ENCODE measurements around the gene ZNF407. TPM values are rescaled to one million over a fixed set of nuclear protein-coding genes. Genes with fewer than 3 reads are reported as not detected.

The ZNF407 gene
- total RNA-seq, 1 donor from 2014 or later: 7.0 TPM

DNA sequence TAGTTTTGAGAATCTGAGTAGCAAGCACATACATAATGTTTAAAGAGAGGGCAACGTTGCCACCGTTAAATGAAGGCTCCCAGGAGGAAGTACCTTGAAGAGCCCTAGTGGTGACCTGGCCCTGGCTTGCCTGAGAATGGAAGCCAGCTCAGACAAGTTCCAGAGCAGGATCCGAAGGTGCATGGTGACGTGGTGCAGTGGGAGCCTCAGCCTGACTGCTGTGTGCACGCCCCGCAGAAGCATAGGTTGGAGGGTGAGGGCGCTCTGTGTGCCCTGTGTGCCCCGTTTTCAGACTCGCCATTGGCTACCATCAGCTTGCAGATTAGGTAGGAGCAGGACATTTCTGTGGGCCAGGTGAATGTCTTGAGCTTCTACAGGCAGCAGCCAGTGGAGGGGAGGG is 68.2 kb downstream of the ZNF407 start:
- no peak for DNase-seq (ENCODE audit: low read depth)

DNA sequence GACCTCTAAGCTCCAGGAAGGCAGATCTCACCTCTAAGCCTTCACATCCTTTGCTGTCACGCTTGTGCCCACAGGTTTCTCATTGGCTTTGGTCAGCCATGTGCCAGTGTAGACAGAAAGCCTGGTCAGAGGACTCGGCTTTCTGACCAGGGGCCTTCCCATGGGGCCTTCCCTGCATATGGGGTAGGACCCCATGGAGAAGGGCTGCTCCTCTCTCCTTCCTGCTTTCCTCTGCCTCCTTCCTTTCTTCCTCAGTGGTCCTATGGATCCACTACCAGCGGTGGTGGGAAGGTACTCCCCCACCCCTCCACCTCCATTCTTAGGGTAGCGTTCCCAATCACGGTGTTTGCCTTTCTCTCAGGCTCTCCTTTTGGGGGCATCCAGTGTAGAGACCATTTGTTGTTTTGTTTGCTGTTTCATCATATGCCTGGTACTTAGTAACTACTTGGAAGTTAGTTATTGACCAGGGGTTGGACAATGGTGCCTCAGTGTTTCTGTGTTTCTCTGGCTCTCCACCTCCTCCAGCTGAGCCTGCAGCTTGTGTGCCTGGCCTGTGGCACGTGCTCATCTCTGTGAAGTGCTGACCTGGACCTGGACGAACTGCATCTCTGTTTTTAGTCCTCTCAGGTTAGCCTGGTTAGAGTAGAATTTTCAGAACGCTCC is 71.6 kb downstream of the ZNF407 start:
- DNase-seq (ENCODE audit: low read depth): no peak

DNA sequence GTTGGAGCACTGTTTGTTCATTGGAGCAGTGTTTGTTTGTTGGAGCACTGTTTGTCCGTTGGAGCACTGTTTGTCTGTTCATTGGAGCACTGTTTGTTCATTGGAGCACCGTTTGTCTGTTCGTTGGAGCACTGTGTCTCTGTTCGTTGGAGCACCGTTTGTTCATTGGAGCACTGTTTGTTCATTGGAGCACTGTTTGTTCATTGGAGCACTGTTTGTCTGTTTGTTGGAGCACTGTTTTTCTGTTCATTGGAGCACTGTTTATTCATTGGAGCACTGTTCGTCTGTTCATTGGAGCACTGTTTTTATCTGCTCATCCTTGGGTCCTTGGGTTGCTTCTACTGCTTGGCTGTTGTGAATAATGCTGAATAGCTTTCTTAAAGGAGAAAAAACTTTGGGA is 74.7 kb downstream of the ZNF407 start:
- DNase-seq (ENCODE audit: low read depth): no peak

DNA sequence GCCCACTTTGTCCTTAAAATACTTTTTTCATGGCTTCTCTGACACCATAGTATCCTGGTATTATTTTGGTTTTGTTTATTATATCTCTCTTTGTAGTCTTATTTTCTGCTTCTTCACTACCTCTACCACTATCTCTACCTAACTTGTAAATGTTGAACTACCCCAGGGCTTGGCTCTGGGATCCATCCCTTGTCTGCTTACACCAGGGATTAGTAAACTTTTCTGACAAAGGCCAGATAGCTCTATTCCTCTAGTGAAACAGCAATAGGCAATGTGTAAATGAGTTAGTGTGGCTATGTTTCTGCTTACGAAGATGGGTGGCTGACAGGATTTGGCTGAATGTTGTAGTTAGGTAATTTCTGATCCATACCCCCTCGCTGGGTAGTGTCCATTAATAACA is 76.8 kb downstream of the ZNF407 start:
- no peak for DNase-seq (ENCODE audit: low read depth)

DNA sequence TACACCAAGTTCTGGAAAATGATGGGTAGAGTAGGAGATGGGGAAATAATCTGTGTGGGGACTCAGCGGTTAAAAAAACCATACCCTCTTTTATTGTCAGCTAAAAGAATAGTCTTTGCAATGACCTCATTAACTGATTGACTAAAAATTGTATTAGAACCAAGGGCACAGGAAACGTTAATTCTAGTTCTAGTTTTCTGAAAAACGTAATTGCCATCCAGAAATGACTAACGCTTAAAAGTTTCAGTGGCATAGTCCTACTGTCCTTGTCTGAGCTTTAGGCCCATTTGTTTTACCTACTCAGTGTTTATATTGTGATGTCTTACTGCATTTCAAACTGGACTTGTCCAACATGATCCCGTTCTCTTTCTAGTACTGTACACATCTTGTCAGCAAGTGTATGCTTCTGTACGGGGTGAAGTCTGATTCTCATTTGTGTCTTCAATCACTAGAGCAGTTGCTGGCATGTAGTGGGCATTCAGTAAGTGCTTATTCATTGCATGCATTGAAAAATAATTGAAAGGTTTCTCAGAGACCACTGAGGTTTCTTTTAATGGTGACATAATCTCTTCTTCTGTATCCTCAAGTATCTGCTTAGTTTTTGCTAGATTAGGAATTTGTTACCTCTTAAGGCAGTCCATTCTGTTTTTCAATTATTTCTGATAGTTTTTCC is 81.5 kb downstream of the ZNF407 start:
- no peak for DNase-seq (ENCODE audit: low read depth)

DNA sequence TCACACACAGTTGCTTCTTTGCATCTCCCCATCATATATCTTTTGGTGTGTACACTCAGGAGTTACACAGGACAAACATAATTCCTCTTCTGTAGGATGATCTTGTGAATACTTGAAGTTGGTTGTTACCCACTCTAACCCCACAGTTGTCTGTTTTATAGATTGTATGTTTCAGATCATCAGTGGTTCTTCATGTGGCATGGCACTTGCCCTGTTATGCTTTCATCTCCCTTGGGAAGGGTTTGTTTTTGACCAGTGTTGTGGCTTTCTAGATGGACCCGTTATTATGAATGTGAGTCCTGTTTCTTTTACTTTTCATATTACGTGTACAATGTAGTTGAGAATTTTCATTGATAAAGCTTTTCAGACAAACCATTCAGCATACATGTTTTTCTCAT is 82.0 kb downstream of the ZNF407 start:
- no peak for DNase-seq (ENCODE audit: low read depth)

DNA sequence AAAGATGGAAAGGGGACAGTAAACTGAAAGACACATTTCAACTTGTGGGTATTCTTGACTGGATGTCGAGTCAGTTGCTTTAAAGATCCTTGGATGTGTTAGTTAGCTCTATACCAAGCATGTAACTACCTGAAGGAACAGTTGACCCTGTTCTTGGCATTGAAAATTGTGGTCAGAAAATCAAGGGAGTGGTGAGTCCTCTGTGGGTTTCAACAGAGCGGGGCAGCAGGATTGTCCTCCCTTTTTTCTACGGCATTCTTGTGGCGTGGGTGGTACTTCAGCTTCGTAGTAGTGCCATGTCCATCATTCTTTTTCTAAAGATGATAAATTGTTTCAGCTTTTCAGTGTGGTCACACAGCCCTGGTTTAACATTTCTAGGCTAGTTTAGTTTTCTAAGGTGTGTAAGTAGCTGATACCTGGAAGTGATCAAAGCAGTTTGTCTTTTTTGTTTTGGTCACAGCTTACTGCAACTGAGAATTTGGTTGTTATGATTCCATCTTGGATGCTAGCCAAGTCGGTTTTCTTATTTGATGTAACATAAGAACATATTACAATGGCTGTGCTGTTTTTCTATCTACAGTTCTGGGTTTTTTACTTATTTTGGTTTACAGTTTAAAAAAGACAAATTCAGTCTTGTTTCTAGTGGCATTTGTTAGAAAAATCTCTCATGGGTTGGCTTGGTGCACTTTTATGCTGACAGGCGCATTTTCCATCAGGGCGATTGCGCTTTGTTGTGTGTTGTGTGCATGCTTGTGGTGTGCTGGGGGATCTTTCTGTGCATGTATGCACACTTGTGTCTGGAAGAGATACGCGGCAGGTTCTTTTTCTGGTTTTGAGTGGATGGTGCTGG is 84.7 kb downstream of the ZNF407 start:
- DNase-seq (ENCODE audit: low read depth): peak; percentile 21

DNA sequence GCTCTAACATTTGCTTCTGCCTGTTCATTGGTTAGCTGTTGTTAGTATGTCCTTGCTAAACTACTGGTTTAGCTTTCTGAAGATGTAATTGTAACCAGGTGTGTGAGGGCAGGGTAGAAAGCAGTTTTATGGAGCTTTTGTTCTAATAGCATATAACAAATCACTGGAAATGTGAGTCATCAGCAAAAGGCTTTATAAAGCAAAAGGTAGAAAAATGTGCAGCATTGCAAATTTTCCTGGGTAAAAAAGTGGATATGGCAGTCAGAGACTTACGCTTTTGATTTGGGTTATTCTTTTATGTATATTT is 85.3 kb downstream of the ZNF407 start:
- no peak for DNase-seq (ENCODE audit: low read depth)

DNA sequence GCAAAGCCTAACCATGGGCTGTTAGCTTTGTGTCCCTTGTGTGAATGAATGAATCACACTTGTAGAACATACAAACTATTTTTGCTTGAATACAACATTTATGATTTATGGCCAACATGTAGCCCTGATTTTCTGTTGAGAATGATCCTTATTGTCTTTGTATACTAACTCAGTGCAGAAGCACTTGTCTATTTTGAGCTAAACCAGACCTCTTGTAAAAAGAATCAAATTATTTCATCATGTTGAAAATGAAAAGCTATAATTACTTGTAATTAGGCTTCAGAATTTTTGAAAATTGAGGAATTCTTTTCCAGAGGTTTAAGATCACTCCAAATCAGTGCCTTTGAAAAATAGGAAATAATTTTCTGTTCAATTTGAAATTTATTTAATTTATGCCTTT is 85.9 kb downstream of the ZNF407 start:
- no peak for DNase-seq (ENCODE audit: low read depth)

DNA sequence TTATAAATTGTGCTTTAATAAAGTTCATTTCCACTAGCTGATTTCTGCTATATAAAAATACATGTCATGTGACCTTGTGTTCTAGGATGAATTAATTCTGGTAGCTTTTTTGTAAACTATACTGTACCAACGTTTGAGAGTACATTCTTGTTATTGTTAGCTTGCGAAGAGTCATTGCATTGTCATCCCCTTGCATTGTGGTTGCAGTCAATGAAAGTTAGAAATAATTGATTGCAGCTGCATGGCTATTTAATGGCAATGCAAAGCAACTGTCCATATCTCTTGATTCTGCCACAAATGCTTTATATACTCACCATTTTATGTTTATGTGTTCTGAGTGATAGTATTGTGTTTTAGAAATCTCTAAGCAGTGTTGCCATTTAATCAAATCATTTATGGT is 91.6 kb downstream of the ZNF407 start:
- DNase-seq (ENCODE audit: low read depth): no peak

DNA sequence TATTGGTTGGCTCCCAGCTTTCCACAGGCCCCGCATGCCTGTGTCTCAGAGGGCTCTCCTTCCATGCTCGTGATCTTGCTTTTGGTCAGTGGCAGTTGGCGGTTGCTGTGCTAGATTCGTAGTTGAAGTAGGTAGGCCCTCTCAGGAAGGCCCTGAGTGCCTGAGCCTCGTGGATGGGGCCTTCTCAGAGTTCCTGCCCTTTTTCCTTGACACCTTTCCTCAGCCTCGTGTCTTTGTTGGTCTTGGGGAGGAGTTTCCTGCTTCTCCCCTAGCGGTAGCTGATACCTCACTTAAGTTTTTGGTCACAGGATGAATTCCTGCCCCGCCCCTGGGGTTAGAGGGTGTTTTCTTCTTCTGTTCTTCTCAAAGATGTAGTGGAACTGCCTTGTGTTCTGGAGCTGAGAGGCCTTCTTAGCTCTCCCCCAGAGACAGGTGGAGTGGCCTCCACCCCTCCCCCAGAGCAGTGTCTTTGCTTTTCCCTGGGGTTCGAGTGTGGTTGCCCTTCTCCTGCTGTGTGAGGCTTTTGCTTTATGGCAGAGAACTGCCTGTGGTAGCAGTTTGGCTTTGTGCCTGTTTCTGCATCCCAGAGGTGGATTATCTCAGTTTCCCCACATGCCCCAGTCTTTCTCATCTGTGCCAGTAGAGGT is 94.8 kb downstream of the ZNF407 start:
- no peak for DNase-seq (ENCODE audit: low read depth)

DNA sequence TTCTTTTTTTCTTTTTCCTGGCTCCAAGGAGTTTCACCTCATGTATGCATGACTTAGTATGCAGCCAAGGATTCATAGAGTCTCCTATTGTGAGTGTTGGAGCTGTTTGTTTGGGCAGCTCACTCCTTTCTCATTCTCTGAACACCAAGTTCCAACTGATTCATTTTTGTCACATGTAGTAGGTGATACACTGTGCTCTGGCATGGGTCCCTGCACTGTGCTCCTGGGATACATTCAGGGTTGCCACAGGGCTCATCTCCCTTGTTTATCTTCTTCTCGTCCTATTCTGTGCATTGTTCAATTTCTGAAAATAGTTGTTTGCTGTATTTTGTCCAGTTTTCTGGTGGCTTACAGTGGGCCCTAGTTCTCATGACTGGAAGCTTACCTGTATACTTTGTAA is 96.8 kb downstream of the ZNF407 start:
- DNase-seq (ENCODE audit: low read depth): no peak

DNA sequence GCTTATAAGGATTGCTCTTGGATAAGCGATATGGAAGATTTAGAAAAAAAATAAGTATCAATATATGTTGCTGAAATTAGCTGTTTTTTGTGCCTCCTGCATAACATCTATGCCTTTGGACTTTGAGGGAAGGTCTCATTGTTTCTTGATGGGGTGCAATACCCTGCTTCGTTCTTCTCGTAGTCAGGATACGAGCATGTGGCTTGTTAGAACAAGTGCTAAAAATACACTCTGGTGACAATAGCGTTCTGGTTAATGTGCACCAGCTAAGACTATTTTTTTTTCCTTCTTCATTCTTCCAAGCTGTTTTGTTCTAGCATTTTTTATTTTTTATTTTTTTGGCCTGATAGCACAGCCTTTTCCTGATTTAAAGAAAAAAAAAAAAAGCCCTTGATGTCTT is 97.5 kb downstream of the ZNF407 start:
- DNase-seq (ENCODE audit: low read depth): no peak

DNA sequence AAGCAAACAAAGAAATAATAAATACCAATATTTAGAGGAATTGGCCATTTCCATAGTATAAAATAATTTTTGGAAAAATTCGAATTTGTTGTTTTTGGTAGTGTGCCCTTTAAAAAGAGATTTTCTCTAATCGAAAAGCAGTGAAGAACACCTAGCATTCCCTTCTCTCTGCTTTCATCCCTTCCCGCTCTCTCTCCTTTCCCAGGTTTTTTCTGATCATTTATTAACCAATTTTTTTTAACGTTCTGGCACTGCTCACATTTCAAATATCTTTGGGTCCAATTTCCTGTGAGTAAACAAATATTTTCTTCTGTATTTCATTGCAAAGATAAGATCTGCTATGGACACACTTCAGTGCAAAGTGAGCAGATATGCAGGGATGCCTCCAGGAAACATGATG is 101.2 kb downstream of the ZNF407 start:
- DNase-seq (ENCODE audit: low read depth): no peak

DNA sequence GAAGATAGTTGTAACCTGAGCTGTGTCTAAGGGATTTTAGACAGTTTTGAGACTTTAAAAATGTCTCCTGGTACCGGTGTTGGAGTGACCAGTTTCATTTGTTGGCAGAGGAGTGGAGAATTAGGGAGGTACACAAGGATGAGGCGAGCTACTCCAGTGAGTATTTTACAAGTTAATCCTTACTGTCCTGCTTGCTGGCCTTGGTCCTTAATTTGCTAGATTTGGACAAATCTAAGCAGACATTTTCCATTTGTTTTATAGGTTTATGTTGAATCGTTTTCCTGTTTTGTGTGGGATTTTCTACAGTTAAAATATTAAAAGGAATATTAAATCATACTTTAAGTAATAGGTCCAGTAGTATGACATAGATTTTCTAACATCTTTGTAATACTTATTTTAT is 101.8 kb downstream of the ZNF407 start:
- no peak for DNase-seq (ENCODE audit: low read depth)

DNA sequence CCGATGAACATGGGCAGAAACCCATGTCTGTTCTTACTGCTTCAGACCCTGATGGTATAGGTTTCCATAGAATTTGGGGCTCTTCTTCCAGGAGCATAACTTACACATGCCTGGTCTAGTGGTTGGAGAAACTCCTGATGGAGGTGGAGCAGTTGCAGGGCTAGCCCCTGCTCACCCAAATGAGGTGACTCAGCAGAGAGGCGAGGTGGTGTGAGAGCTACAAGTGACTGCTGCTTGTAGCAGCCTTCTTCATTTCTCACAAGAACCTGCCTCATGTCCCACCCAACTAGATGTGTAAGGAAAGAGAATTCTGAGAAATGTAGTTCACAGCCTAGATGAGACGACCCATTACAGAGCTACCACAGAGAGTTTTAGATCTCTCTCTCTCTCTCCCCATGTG is 105.3 kb downstream of the ZNF407 start:
- no peak for DNase-seq (ENCODE audit: low read depth)

DNA sequence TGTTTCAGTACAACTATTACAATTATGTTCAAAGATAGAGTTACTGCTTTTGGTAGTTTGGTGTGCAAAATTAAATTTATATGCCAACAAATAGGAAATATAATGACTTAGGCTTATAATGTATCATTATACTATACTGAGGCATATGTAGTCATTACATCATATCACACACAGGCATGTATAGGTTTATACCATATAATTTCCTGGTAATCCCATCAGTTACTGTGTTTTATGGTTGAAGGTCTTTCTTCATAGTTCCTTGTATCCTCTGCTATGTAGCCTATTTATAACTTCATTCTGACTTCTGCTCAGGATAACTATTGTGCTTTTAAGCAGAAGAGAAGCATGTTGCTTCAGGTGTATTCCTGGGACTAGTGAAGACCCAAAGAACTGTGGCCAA is 110.5 kb downstream of the ZNF407 start:
- DNase-seq (ENCODE audit: low read depth): no peak

DNA sequence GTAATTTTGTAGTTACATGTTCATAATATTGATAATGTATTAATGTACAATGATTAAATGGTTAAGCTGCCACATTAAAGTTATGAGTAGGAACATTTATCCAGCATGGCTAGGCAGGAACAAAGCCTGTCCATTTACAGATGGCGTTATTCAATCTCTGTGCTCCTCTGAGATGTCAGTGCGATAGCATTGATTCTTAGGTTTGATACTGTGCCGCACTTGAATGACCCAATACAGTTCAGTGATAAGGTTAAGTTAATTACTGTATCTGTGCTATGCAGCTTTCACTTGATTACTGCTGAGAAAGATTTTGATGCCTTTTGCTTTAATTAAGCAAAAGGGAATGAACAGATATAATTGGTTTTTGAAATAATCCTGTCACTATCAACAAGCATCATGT is 111.8 kb downstream of the ZNF407 start:
- DNase-seq (ENCODE audit: low read depth): no peak

DNA sequence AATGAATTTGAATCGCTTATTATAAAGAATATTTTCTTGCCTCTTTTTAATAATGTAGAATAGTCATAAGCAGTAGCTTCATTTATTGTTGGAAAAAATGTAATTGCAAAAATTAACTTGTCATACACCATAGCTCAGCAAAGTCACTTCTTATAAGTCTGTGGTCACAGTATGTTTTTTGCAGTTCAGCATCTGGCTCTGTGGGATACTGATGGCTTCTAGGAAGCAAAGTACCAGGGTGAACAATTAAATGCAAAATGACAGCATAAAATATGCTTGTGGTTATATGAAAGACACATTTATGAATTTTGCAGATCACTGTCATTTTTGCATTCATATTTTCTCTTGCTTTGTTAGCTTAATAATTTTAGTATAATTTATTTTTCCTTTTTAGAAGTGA is 116.5 kb downstream of the ZNF407 start:
- no peak for DNase-seq (ENCODE audit: low read depth)

DNA sequence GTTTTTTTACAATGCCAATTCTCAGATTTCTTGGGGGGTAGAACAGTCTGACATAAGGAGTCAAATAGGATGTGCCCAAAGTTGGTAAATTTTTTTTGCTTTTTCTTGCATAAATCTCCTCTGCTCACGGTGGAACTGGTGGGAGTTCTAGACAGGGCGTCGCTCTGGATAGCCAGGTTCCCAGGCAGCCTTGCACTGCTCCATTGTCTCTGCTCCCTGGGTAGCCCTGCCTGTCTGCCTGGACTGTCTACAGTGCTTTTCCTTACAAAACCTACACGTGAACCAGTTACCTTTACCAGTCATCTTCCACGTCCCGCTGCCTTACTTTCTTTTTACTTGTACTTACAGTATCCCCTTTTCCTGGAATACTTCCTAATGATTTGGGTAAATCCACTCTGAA is 117.1 kb downstream of the ZNF407 start:
- DNase-seq (ENCODE audit: low read depth): no peak

DNA sequence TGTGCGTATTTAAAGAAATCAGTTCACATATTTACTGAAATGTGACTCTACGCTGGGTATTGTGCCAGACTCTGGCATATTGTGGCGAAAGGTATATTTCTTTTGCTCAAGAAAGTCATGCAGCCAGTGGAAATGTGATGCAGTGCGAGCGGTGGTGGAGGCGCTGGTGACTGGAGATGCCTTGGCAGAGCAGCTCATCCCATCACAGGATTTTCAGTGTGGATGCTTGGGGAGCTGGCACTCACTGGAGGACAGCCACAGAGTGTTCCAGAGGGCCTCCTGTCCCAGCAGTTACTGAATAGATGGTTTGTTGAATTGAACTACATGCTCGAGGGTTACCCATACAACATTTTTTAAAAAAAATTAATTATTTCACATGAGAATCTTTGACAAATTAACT is 117.6 kb downstream of the ZNF407 start:
- no peak for DNase-seq (ENCODE audit: low read depth)

Data from myocyte (in vitro differentiated cells).